Activated CD8-positive, alpha-beta T cell treated with anti-CD3 and anti-CD28 coated beads for 36 hours (primary cell): ENCODE measurements around the gene NRG3. TPM values are rescaled to one million over a fixed set of nuclear protein-coding genes. Genes with fewer than 3 reads are reported as not detected.

Experiments used
- ATAC-seq: fragments of 200-7000 bp; cut with Tn5 transposase; one replicate; pipeline ENCODE4 v1.10.0; 2021; ENCODE audit warnings: mild to moderate bottlenecking, moderate library complexity
- CTCF ChIA-PET: fragments of 350-600 bp; sonication (Branson Sonifier 250); formaldehyde crosslinking; loops from one replicate; lab custom pipeline; 2021; ENCODE audit warnings: antibody characterized with exemption; lab: Charles Lee
- POLR2A ChIA-PET: fragments of 350-600 bp; sonication (Branson Sonifier 250); formaldehyde crosslinking; loops from one replicate; lab custom pipeline; 2021; ENCODE audit warnings: antibody characterized with exemption; lab: Charles Lee
- DNase-seq: peaks from one replicate; pipeline ENCODE4 v3.0.0-alpha.2; 2020
- H3K27ac Mint-ChIP-seq: one replicate; pipeline ENCODE4 v1.8.0; 2021; ENCODE audit warnings: mild to moderate bottlenecking, mixed read lengths
- H3K27me3 Mint-ChIP-seq: one replicate; pipeline ENCODE4 v1.8.0; 2021; ENCODE audit warnings: mixed read lengths
- H3K36me3 Mint-ChIP-seq: one replicate; pipeline ENCODE4 v1.8.0; 2021; ENCODE audit warnings: low read depth, mixed read lengths
- H3K4me1 Mint-ChIP-seq: one replicate; pipeline ENCODE4 v1.8.0; 2021; ENCODE audit warnings: low read depth, mixed read lengths
- H3K4me3 Mint-ChIP-seq: one replicate; pipeline ENCODE4 v1.8.0; 2021; ENCODE audit warnings: mild to moderate bottlenecking, moderate library complexity, mixed read lengths
- H3K9me3 Mint-ChIP-seq: one replicate; pipeline ENCODE4 v1.8.0; 2021; ENCODE audit warnings: mixed read lengths
- CTCF ChIP-seq: fragments of 200-600 bp; IDR thresholded peaks from one replicate; pipeline ENCODE4 v1.8.0; 2022; ENCODE audit warnings: antibody characterized with exemption, mild to moderate bottlenecking
- intact Hi-C: fragments of 100-400 bp; cut with micrococcal nuclease; formaldehyde crosslinking; loops from one replicate; pipeline ENCODE4 v1.10.0; 2022
- total RNA-seq, 2 experiments: library from RNA; stranded (reverse); gene quantifications; one replicate each; pipeline ENCODE4 v1.2.3, GENCODE V29; 2021

NRG3 gene
- total RNA-seq, 2 experiments from 2014 or later: not detected

- DNase-seq: no peak
- H3K27ac Mint-ChIP-seq: no peak overlapping the region
- TF ChIP-seq CTCF: no peak
- no peaks in the 10 kb centered on the region for H3K4me1 Mint-ChIP-seq
- no peaks in the 10 kb centered on the region for H3K27me3 Mint-ChIP-seq
- ChIA-PET POLR2A (no interaction called here), CTCF (no interaction called here)
- no peak overlapping the region for H3K4me3 Mint-ChIP-seq
- intact Hi-C loops: no loop called here
- H3K36me3 Mint-ChIP-seq: no peaks in the 10 kb centered on the region
- no peak for ATAC-seq
- no peaks in the 10 kb centered on the region for H3K9me3 Mint-ChIP-seq
Measured at GRCh38 chr10:81917666-81918065, 42.7 kb downstream of the NRG3 start.

GRCh38 chr10:81918766-81919165 is 43.8 kb downstream of the NRG3 start:
- Mint-ChIP-seq H3K4me1 (no peaks in the 10 kb centered on the region), H3K27ac (no peak overlapping the region), H3K36me3 (no peaks in the 10 kb centered on the region), H3K4me3 (no peak overlapping the region), H3K27me3 (no peaks in the 10 kb centered on the region), H3K9me3 (no peaks in the 10 kb centered on the region)
- DNase-seq (no peak), ATAC-seq (no peak)
- POLR2A ChIA-PET: no interaction called here
- CTCF ChIA-PET: no interaction called here
- no peak for TF ChIP-seq CTCF
- intact Hi-C loops: no loop called here

GRCh38 chr10:81920213-81920829 is 45.3 kb downstream of the NRG3 start:
- CTCF ChIA-PET: interaction anchor here (0.7 kb wide), 1 partner anchor 1088 kb away, joined by 3 read pairs; no protein-coding TSS in a partner anchor
- POLR2A ChIA-PET: no interaction called here
- no peak for ATAC-seq
- peak; percentile 31 for DNase-seq
- intact Hi-C loops: no loop called here
- Mint-ChIP-seq H3K4me3 (no peak overlapping the region), H3K27me3 (no peaks in the 10 kb centered on the region), H3K9me3 (no peaks in the 10 kb centered on the region), H3K4me1 (no peaks in the 10 kb centered on the region), H3K27ac (no peak overlapping the region), H3K36me3 (no peaks in the 10 kb centered on the region)
- TF ChIP-seq CTCF: peak; percentile 41

- intact Hi-C loops: no loop called here
- DNase-seq (no peak), ATAC-seq (no peak)
- no peaks in the 10 kb centered on the region for H3K36me3 Mint-ChIP-seq
- H3K27me3 Mint-ChIP-seq: no peaks in the 10 kb centered on the region
- no peak overlapping the region for H3K27ac Mint-ChIP-seq
- ChIA-PET CTCF (no interaction called here), POLR2A (no interaction called here)
- no peaks in the 10 kb centered on the region for H3K4me1 Mint-ChIP-seq
- H3K4me3 Mint-ChIP-seq: no peak overlapping the region
- no peak for TF ChIP-seq CTCF
- H3K9me3 Mint-ChIP-seq: no peaks in the 10 kb centered on the region
Measured at GRCh38 chr10:81928119-81928518, 53.1 kb downstream of the NRG3 start.

GRCh38 chr10:81943583-81943982 is 68.6 kb downstream of the NRG3 start:
- no peak for ATAC-seq
- no peaks in the 10 kb centered on the region for H3K27me3 Mint-ChIP-seq
- ChIA-PET POLR2A (no interaction called here), CTCF (no interaction called here)
- H3K4me1 Mint-ChIP-seq: no peaks in the 10 kb centered on the region
- no peak overlapping the region for H3K27ac Mint-ChIP-seq
- intact Hi-C loops: no loop called here
- no peak for DNase-seq
- no peaks in the 10 kb centered on the region for H3K36me3 Mint-ChIP-seq
- TF ChIP-seq CTCF: no peak
- H3K4me3 Mint-ChIP-seq: no peak overlapping the region
- H3K9me3 Mint-ChIP-seq: no peaks in the 10 kb centered on the region
